Muscle of leg (tissue), 11 donors: ENCODE measurements around the gene GFRA1. TPM values are rescaled to one million over a fixed set of nuclear protein-coding genes. Genes with fewer than 3 reads are reported as not detected.
"Not testable (repeated sequence)": the region's sequence is repeated elsewhere in the genome, so short reads cannot be mapped to it uniquely, and the experiment has no call there.

ENCODE experiments used
- DNase-seq: peaks from one replicate; pipeline ENCODE4 v3.0.0; 2013
- H3K27ac ChIP-seq: one replicate; pipeline ENCODE4 v1.5.1; 2013; ENCODE audit warnings: mild to moderate bottlenecking, low read length, control low read depth
- H3K27me3 ChIP-seq: one replicate; pipeline ENCODE4 v1.6.1; 2013; ENCODE audit warnings: low read length; ENCODE audit not compliant: control insufficient read depth, insufficient read depth
- H3K36me3 ChIP-seq: one replicate; pipeline ENCODE4 v1.6.1; 2013; ENCODE audit warnings: low read length; ENCODE audit not compliant: control insufficient read depth, insufficient read depth
- H3K4me1 ChIP-seq: one replicate; pipeline ENCODE4 v1.6.1; 2013; ENCODE audit warnings: low read length; ENCODE audit not compliant: control insufficient read depth, insufficient read depth
- H3K4me3 ChIP-seq: one replicate; pipeline ENCODE4 v1.5.1; 2013; ENCODE audit warnings: low read length, control low read depth
- H3K9me3 ChIP-seq: replicated peaks from 2 replicates; pipeline ENCODE4 v1.6.1; 2013; ENCODE audit warnings: low read depth, low read length; ENCODE audit not compliant: control insufficient read depth
- WGBS: methylation state at CpG from one replicate; pipeline ENCODE4 v1.1.5; 2013; ENCODE audit warnings: missing lambda C conversion rate; ENCODE audit not compliant: insufficient coverage; 5-methylcytosine and 5-hydroxymethylcytosine counted together
- polyA plus RNA-seq, 8 donors: library from polyadenylated mRNA; unstranded; fragments of 120-200 nt; gene quantifications; one replicate each; pipeline versions ENCODE4 v1.2.1 to v1.2.3, GENCODE V29; 2013; ENCODE audit warnings: inconsistent platforms in 1 of 8, low replicate concordance in 1 of 8; ENCODE audit not compliant: insufficient read length in 8 of 8, insufficient read depth in 1 of 8
- total RNA-seq: library from RNA; stranded (reverse); fragments of 120-200 nt; gene quantifications from one replicate; pipeline ENCODE4 v1.2.4, GENCODE V29; 2013

The GFRA1 gene
- total and polyA plus RNA-seq, 9 donors: 25.8 to 59.3 (median 41.0) TPM

DNA sequence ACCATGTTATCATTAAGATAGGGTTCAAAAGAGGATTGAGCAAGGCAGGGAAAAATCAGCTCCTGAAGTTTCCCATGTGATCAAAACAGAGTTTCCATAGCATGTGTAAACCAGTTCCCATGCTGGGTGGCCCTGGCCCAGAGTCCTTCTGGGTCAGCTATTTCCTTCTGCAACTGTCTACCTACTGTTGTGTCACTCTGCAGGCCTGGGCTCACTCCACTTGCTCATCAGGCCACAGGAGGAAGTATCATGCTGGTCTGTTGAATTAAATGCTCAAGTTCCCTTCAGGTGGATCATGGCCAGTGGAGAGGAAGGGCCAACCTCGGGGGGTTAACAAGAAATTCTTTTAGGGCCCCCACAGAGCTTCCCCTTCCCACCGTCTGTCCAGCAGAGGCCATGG is 104.7 kb downstream of the GFRA1 start:
- WGBS: 60% methylated on average over 1 of the region's 2 CpGs
- Histone ChIP-seq H3K4me3 (no peak overlapping the region), H3K4me1 (peaks cover 3% of the 10 kb centered on the region), H3K27ac (no peak overlapping the region), H3K36me3 (no peaks in the 10 kb centered on the region), H3K9me3 (no peaks in the 10 kb centered on the region), H3K27me3 (no peaks in the 10 kb centered on the region)
- no peak for DNase-seq

DNA sequence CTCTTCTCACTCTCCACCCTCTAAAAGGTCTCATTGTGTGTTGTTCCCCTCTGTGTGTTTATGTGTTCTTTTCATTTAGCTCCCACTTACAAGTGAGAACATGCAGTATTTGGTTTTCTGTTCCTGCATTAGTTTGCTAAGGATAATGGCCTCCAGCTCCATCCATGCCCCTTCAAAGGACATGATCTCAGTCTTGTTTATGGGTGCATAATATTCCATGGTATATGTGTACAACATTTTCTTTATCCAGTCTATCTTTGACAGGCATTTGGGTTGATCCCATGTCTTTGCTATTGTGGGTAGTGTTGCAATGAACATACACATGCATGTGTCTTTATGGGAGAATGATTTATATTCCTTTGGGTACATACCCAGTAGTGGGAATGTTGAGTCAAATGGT is 107.1 kb downstream of the GFRA1 start:
- not testable (repeated sequence) for DNase-seq, H3K36me3 ChIP-seq, H3K4me3 ChIP-seq, H3K27ac ChIP-seq, H3K4me1 ChIP-seq, H3K9me3 ChIP-seq, H3K27me3 ChIP-seq

DNA sequence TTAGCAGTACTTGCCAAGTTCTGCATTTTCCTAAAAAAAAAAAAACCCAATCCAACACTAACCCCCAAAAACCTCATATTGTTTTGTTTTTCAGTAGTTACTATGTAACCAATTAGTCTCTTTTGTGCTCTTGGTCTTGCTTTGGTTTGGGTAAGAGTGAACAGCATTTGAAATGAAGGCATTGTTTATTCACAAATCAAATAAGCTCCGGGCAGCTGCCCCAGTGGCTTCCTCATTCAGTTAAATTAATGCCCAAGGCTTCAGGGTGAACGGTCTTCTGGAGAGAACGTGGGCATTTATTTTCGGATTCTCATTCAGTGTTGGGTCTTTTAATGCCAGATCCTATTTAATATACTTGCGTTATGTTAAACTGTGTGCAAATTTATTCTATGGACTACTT is 108.7 kb downstream of the GFRA1 start:
- no peak overlapping the region for H3K27ac ChIP-seq
- WGBS: 74% methylated on average over 4 of the region's 5 CpGs
- no peak for DNase-seq
- H3K36me3 ChIP-seq: no peaks in the 10 kb centered on the region
- H3K9me3 ChIP-seq: no peaks in the 10 kb centered on the region
- no peaks in the 10 kb centered on the region for H3K27me3 ChIP-seq
- no peak overlapping the region for H3K4me3 ChIP-seq
- H3K4me1 ChIP-seq: no peaks in the 10 kb centered on the region

DNA sequence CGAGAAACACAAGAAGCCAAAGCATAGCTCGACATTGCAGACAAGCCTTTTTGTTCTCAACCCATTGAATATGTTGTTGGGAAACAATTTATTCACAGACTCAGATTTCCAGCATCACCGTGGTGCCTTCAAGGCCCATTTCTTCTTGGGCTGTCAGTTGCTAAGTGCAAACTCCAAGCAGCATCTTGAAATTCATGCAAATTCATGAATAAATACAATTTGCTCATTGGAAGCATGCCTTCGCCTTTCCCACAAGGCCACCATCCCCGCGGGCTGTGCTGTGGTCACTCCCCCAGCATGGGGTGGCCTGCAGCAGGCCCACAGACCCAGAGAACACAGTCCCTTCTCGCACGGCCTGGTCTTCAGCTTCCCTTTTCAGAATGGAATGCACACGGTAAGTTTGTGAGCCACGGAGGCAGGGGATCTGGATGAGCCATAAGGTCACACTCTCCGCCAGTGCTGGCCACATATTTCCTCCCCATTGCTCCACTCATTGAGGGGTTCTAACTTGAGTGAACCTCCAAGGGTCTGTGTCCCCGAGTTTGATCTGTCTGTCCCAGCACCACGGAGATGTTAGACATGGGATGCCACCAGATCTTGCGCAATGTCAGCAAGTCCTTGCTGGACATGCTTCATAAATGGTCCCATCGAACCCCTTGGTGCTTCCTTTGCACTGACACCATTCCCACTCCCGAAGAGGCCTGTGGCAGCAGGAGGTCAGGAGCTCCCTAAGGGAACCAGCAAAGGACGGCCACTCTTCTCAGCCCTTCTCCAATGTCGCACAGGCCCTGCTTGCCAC is 109.5 kb downstream of the GFRA1 start:
- no peak for DNase-seq
- no peaks in the 10 kb centered on the region for H3K4me1 ChIP-seq
- H3K27me3 ChIP-seq: no peaks in the 10 kb centered on the region
- H3K27ac ChIP-seq: no peak overlapping the region
- H3K9me3 ChIP-seq: no peaks in the 10 kb centered on the region
- WGBS: 92% methylated on average over 6 of the region's 18 CpGs
- no peak overlapping the region for H3K4me3 ChIP-seq
- no peaks in the 10 kb centered on the region for H3K36me3 ChIP-seq

DNA sequence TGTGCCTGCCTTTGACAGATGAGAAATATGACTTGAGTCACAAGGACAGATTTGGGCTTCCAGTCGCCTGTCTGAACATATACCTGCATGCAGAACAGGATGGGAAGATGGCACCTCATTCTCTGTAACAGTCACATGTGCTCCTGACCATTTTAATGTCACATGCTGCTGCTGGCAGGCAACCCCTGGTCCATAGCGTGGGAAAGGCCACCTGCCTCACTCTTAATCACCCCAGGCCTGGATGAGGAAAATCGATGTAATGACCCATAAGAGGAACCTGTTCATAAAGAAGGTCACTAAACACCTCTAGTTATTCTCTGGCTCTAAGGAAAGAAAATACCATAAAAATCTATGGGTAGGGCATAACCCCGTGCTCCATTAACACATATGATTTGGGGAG is 110.2 kb downstream of the GFRA1 start:
- H3K27ac ChIP-seq: no peak overlapping the region
- H3K9me3 ChIP-seq: no peaks in the 10 kb centered on the region
- WGBS: 89% methylated on average over 1 of the region's 4 CpGs
- no peaks in the 10 kb centered on the region for H3K27me3 ChIP-seq
- H3K4me3 ChIP-seq: no peak overlapping the region
- H3K4me1 ChIP-seq: no peaks in the 10 kb centered on the region
- no peak for DNase-seq
- H3K36me3 ChIP-seq: no peaks in the 10 kb centered on the region

DNA sequence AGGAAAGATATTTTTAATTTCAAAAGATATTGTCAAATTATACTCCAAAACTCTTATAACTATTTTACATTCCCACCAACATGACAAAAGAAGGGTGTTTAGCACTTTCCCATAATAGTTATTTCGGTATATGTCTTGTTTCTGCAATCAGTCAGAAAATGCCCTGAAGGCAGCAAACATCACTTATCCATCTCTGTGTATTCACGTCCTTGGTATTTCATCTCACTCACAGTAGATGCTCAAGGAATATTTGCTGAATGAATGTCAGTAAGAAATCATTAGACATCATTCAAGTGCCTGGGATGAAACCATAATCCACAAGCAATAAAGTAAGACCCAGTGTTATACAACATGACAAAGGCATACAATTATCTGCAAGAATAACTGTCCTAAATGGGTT is 112.7 kb downstream of the GFRA1 start:
- WGBS: no CpG with 5 or more reads among the region's 2 CpGs
- Histone ChIP-seq H3K4me1 (peaks cover 6% of the 10 kb centered on the region), H3K27me3 (no peaks in the 10 kb centered on the region), H3K4me3 (no peak overlapping the region), H3K27ac (no peak overlapping the region), H3K9me3 (no peaks in the 10 kb centered on the region), H3K36me3 (no peaks in the 10 kb centered on the region)
- no peak for DNase-seq

DNA sequence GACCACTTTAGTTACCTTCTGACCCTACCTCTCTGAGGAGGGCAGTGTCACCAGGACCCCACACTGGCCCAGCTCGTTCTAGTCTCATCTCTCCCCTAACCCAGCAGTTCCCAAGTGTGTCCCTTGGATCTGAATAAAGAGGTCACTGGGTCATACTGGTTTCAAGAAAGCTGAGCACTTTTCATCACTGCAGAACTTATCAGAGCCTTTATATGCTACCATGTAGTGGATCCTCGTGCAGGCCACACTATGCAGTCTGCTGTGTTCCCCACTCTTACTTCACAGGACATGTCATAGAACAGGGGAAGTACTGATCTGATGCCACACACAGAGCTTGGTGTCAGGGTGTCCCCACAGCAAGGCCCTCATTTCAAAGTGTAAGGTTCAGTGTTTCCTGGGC is 113.8 kb downstream of the GFRA1 start:
- H3K4me1 ChIP-seq: peaks cover 12% of the 10 kb centered on the region
- no peaks in the 10 kb centered on the region for H3K27me3 ChIP-seq
- no peak overlapping the region for H3K27ac ChIP-seq
- H3K9me3 ChIP-seq: no peaks in the 10 kb centered on the region
- 100% methylated on average over 1 of the region's 2 CpGs for WGBS
- H3K36me3 ChIP-seq: no peaks in the 10 kb centered on the region
- DNase-seq: no peak
- H3K4me3 ChIP-seq: no peak overlapping the region

DNA sequence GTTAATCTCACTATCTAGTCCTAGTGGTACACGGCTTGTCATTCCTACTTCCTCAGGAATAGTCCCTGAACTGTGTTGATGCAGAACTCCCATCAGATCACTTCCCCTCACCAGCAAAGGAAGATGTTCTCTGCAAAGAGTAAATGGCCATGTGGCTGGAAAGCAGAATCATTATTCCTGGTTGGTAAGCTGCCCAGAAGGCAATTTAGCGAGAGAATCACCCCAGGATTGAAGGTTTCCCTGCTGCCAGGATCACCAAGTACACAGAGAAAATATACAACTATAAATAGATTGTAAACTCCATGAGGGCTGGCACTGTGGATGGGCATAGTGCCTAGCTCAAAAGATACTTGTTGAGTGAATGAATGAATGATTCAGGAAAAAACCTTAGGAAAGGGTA is 115.0 kb downstream of the GFRA1 start:
- H3K9me3 ChIP-seq: no peaks in the 10 kb centered on the region
- no peak for DNase-seq
- no peaks in the 10 kb centered on the region for H3K27me3 ChIP-seq
- peaks cover 12% of the 10 kb centered on the region for H3K4me1 ChIP-seq
- no peak overlapping the region for H3K4me3 ChIP-seq
- WGBS: no CpG with 5 or more reads among the region's 2 CpGs
- H3K27ac ChIP-seq: no peak overlapping the region
- no peaks in the 10 kb centered on the region for H3K36me3 ChIP-seq

DNA sequence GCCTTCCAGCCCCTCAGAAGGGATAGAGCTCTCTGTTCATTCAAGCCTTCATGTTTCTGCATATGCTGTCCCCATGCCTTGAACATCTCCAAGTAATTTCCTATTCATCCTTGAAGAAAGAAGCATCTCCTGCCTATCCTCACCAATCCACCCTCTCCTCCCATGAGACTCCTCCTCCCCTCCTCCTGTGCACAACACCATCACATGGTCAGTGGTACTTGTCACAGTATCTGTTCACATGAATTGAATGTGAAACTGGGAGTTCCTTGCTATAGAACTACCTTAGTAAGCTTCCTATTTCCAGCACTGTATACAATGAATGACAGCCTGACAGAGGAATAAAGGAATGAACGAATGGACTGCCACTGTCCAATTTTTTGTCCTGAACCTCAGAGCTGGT is 115.5 kb downstream of the GFRA1 start:
- H3K36me3 ChIP-seq: no peaks in the 10 kb centered on the region
- DNase-seq: no peak
- H3K9me3 ChIP-seq: no peaks in the 10 kb centered on the region
- no peaks in the 10 kb centered on the region for H3K27me3 ChIP-seq
- H3K27ac ChIP-seq: no peak overlapping the region
- H3K4me3 ChIP-seq: no peak overlapping the region
- WGBS: no CpG with 5 or more reads among the region's 1 CpG
- peaks cover 12% of the 10 kb centered on the region for H3K4me1 ChIP-seq

DNA sequence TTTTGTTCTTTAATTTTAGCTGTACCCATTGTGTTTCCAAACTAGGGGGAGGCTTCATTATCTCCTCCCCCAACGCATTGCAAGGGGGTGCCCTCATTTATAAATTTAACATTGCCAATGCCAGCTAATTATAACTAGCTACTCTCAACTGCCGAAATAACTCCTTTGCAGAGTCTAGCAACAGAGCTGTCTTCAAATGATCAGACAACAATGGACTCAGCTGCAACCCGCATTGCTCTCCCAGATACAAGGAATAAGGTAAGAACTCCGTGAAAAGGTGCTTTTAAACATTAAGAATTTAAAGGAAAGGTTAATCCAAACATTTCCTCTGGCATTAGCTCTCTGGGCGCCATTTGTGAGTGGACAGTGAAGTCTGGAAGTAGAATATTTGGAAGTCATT is 116.2 kb downstream of the GFRA1 start:
- Histone ChIP-seq H3K9me3 (no peaks in the 10 kb centered on the region), H3K4me3 (no peak overlapping the region), H3K27me3 (no peaks in the 10 kb centered on the region), H3K36me3 (no peaks in the 10 kb centered on the region), H3K27ac (no peak overlapping the region), H3K4me1 (peaks cover 12% of the 10 kb centered on the region)
- DNase-seq: no peak
- 86% methylated on average over 1 of the region's 5 CpGs for WGBS

DNA sequence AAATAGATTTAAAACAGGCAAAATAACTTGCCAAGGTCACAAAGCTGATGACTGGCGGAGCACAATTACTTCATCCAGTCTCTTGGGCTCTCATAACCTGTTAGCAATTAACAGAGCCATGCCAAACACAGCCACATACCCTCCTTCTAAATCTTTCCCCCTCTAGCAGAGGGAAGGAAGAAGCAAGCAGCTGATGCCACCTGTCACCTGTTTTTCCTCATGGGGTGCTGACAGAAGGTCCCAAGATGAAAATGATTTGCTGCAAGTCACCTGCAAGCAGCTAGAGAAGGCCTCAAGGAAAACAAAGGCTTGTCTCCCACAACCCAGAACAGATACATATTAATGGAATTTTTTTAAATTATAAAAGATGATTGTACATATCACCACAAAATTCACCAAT is 117.8 kb downstream of the GFRA1 start:
- no peaks in the 10 kb centered on the region for H3K36me3 ChIP-seq
- peaks cover 12% of the 10 kb centered on the region for H3K4me1 ChIP-seq
- DNase-seq: peak; percentile 41
- no peaks in the 10 kb centered on the region for H3K9me3 ChIP-seq
- H3K27me3 ChIP-seq: no peaks in the 10 kb centered on the region
- H3K4me3 ChIP-seq: no peak overlapping the region
- H3K27ac ChIP-seq: no peak overlapping the region
- WGBS: no CpG with 5 or more reads among the region's 1 CpG
